Nephron progenitor cell (in vitro differentiated cells): ENCODE data around the gene POLR2C.
A peak's percentile ranks its signal among the peaks of the same experiment; 100 is the strongest.

Experiments
- DNase-seq: peaks from one replicate; pipeline ENCODE4 v3.0.0; 2021
- H3K27ac Mint-ChIP-seq: 2 replicates; pipeline ENCODE4 v1.8.0; 2021; ENCODE audit warnings: mild to moderate bottlenecking, moderate library complexity, mixed read lengths
- H3K27me3 Mint-ChIP-seq: 2 replicates; pipeline ENCODE4 v1.8.0; 2021; ENCODE audit warnings: mild to moderate bottlenecking, low read depth, mixed read lengths; ENCODE audit not compliant: poor library complexity
- H3K36me3 Mint-ChIP-seq: 2 replicates; pipeline ENCODE4 v1.8.0; 2021; ENCODE audit warnings: low read depth, mixed read lengths
- H3K4me1 Mint-ChIP-seq: 2 replicates; pipeline ENCODE4 v1.8.0; 2021; ENCODE audit warnings: mixed read lengths
- H3K4me3 Mint-ChIP-seq: 2 replicates; pipeline ENCODE4 v1.8.0; 2021; ENCODE audit warnings: mild to moderate bottlenecking, moderate library complexity, mixed read lengths
- H3K9me3 Mint-ChIP-seq: 2 replicates; pipeline ENCODE4 v1.8.0; 2021; ENCODE audit warnings: mild to moderate bottlenecking, moderate library complexity, mixed read lengths
- TF ChIP-seq, protein P1 (sequence below): fragments of 200-600 bp; sonication (generic); IDR thresholded peaks from 2 replicates; pipeline ENCODE4 v1.5.0; 2021; ENCODE audit warnings: antibody characterized with exemption

POLR2C gene

DNA sequence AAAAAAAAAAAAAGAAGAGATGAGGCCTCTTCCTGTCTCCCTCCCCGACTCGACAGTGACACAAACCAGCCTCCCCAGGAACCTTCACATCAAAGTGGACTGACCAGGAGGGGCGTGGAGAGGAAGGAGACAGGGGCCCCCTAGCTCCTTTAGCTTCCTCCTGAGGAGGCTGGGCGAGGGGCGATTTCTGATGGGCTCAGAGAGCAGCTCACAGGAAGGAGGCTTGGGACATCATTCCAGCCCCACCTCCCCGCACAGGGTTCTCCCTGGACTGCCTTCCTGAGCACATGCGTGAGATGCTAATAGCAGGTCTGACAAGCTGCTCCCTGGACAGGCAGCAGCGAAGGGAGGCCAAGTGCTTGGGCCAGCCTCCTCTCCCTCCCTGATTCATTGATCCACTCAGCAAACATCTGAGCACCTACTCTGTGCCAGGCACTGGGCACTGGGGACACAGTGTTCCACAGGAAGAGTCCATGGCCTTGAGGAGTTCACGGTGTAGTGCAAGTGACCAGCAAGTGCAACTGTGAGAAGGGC, 38.2 kb downstream of the POLR2C start:
- DNase-seq = no peak
- H3K36me3 Mint-ChIP-seq = no peaks in the 10 kb centered on the region
- H3K9me3 Mint-ChIP-seq = no peaks in the 10 kb centered on the region
- H3K27ac Mint-ChIP-seq = peak overlapping the region; percentile 84
- peaks cover 46% of the 10 kb centered on the region for H3K4me1 Mint-ChIP-seq
- peaks cover 8% of the 10 kb centered on the region for H3K27me3 Mint-ChIP-seq
- H3K4me3 Mint-ChIP-seq = no peak overlapping the region
- TF ChIP-seq, protein P1, sequence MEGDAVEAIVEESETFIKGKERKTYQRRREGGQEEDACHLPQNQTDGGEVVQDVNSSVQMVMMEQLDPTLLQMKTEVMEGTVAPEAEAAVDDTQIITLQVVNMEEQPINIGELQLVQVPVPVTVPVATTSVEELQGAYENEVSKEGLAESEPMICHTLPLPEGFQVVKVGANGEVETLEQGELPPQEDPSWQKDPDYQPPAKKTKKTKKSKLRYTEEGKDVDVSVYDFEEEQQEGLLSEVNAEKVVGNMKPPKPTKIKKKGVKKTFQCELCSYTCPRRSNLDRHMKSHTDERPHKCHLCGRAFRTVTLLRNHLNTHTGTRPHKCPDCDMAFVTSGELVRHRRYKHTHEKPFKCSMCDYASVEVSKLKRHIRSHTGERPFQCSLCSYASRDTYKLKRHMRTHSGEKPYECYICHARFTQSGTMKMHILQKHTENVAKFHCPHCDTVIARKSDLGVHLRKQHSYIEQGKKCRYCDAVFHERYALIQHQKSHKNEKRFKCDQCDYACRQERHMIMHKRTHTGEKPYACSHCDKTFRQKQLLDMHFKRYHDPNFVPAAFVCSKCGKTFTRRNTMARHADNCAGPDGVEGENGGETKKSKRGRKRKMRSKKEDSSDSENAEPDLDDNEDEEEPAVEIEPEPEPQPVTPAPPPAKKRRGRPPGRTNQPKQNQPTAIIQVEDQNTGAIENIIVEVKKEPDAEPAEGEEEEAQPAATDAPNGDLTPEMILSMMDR = no peak

DNA sequence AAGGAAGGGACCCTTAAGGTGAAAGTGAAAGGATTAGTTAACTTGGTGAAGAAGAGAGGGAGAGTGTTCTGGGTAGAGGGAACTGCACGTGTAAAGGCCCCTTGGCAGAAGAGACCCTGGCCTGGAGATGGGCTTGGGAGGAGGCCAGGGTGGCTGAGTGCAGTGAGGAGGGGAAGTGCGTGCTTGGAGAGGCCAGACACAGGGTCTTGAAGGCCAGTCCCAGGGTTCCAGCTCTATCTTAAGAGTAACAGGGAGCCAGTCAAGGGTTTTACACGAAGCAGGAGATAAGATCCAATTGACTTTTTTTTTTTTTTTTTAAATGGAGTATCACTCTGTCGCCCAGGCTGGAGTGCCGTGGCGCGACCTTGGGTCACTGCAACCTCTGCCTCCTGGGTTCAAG, 39.0 kb downstream of the POLR2C start:
- no peaks in the 10 kb centered on the region for H3K36me3 Mint-ChIP-seq
- no peak overlapping the region for H3K4me3 Mint-ChIP-seq
- no peaks in the 10 kb centered on the region for H3K9me3 Mint-ChIP-seq
- TF ChIP-seq, protein P1 = no peak
- H3K4me1 Mint-ChIP-seq = peaks cover 46% of the 10 kb centered on the region
- H3K27me3 Mint-ChIP-seq = peaks cover 8% of the 10 kb centered on the region
- DNase-seq = no peak
- no peak overlapping the region for H3K27ac Mint-ChIP-seq

DNA sequence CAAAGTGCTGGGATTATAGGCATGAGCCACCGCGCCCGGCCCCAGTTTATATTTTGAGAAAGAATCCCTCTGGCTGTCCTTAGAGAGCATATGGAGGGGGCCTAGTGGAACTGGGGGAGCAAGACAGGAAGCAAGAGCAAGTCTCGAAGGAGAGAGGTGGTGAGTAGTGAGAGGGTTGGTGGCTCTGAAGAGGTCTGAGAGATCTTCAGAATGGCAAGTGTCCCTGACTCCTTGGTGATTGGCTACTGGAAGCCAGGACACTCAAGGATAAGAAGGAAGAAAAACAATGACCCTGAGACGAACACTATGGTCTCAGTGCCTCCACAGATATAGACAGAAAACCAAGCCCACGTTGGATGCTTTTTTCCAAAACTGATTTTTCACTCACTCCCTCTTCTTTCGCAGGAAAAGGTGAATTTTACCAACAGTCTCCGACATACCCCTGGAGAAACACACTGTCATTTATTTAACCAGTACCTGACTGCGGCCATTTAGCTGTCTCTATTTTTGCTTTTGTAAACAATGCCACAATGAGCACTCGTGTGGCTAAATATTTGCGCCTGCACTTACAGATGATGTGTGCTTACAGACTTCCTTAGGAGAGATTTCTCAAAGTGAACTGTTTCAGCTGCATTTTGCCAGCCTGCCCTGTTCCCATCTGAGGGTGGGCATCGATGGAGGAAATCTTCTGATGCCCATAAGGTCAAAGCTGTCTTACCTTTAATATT, 39.7 kb downstream of the POLR2C start:
- Mint-ChIP-seq H3K36me3 (no peaks in the 10 kb centered on the region), H3K27ac (no peak overlapping the region), H3K4me1 (peaks cover 53% of the 10 kb centered on the region), H3K9me3 (no peaks in the 10 kb centered on the region), H3K27me3 (peaks cover 8% of the 10 kb centered on the region), H3K4me3 (no peak overlapping the region)
- no peak for DNase-seq
- TF ChIP-seq, protein P1 = no peak

DNA sequence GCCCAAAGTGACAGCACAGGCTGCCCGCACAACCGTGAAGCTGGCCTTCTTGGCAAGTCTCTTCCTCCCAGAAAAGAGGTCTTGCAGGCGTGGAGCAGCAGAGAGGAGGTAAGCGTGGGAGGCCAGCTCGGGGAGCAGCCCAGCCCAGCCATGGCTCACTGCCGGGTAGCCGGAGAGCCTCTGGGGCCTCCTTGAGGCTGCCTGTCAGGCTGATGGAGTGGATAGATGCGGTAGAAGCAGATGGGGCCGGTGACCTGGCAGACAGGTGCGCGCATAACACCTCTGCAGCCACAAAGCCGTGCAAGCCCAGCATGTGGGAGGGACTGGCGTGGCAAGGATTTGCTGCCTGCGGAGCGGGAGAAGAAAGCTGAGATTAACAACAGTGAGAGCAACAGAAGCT, 40.9 kb downstream of the POLR2C start:
- Mint-ChIP-seq H3K36me3 (no peaks in the 10 kb centered on the region), H3K4me1 (peaks cover 64% of the 10 kb centered on the region), H3K9me3 (no peaks in the 10 kb centered on the region), H3K27me3 (peaks cover 9% of the 10 kb centered on the region), H3K27ac (no peak overlapping the region), H3K4me3 (no peak overlapping the region)
- DNase-seq = peak; percentile 40
- TF ChIP-seq, protein P1 = no peak

DNA sequence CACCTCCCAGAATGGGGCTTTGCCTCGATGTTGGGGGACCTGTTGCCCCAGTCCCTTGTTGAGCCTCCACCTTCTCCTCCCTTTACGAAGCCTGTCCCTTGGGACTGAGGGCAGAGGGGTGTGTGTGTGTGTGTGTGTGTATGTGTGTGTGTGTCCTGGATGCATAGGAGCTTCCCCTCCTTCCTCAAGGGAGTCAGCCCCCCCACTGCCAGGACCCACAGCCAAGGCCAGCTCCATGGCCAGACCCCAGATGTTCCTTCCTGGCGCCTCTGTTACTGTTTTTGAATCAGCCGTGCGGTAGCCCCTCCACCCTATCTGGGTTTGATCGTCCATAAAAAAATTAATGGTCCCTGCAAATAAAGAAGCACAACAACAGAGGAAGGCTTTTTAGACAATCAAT, 41.5 kb downstream of the POLR2C start:
- peaks cover 12% of the 10 kb centered on the region for H3K27me3 Mint-ChIP-seq
- H3K36me3 Mint-ChIP-seq = no peaks in the 10 kb centered on the region
- no peak for DNase-seq
- TF ChIP-seq, protein P1 = no peak
- H3K4me1 Mint-ChIP-seq = peaks cover 69% of the 10 kb centered on the region
- H3K9me3 Mint-ChIP-seq = no peaks in the 10 kb centered on the region
- no peak overlapping the region for H3K27ac Mint-ChIP-seq
- H3K4me3 Mint-ChIP-seq = no peak overlapping the region

DNA sequence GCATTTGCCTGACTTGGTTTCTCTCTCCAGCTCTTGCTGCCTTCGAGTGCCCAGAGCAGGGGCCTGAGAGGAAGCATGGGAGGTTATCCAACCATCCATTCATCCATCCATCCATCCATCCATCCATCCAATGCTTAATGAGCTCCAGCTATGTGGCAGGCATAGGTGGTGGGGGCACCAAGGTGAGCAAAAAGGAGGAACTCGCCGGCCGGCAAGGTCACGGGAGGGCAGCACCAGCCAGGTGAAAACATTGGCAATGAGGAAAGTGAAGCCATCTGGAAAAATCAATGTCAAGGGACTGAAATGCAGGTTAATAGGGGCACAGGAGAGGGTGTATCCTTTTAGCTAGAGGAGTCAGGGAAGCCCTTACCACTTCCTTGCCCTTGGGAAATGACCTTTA, 42.0 kb downstream of the POLR2C start:
- H3K4me3 Mint-ChIP-seq = no peak overlapping the region
- TF ChIP-seq, protein P1 = no peak
- peaks cover 73% of the 10 kb centered on the region for H3K4me1 Mint-ChIP-seq
- no peaks in the 10 kb centered on the region for H3K36me3 Mint-ChIP-seq
- no peak for DNase-seq
- H3K27ac Mint-ChIP-seq = no peak overlapping the region
- no peaks in the 10 kb centered on the region for H3K9me3 Mint-ChIP-seq
- peaks cover 12% of the 10 kb centered on the region for H3K27me3 Mint-ChIP-seq
